ENCODE data around the gene HOXA4.
A peak's percentile ranks its signal among the peaks of the same experiment; 100 is the strongest.

Gene HOXA4

GRCh38 chr7:27111042-27111750 is 19.4 kb downstream of the HOXA4 start:
- peak; percentile 62 for DNase-seq (ENCODE audit: low read depth)

GRCh38 chr7:27110186-27111031 is 20.1 kb downstream of the HOXA4 start:
- no peak overlapping the region for H3K4me3 ChIP-seq (ENCODE audit: low read depth, low read length)
- no peak for DNase-seq (ENCODE audit: low read depth)

More at GRCh38 chr7:27111042-27111750, 19.4 kb downstream of the HOXA4 start:
- H3K4me3 ChIP-seq (ENCODE audit: low read depth, low read length): no peak overlapping the region

- H3K4me3 ChIP-seq (ENCODE audit: low read depth, low read length): no peak overlapping the region
- DNase-seq (ENCODE audit: low read depth): no peak
Observed at GRCh38 chr7:27109466-27110185, 20.9 kb downstream of the HOXA4 start.

- DNase-seq (ENCODE audit: low read depth): no peak
- no peak overlapping the region for H3K4me3 ChIP-seq (ENCODE audit: low read depth, low read length)
Observed at GRCh38 chr7:27108390-27109127, 22.0 kb downstream of the HOXA4 start.

- H3K4me3 ChIP-seq (ENCODE audit: low read depth, low read length): no peak overlapping the region
Observed at GRCh38 chr7:27107391-27108381, 22.9 kb downstream of the HOXA4 start.

GRCh38 chr7:27106901-27107240 is 23.7 kb downstream of the HOXA4 start:
- no peak for DNase-seq (ENCODE audit: low read depth)
- no peak overlapping the region for H3K4me3 ChIP-seq (ENCODE audit: low read depth, low read length)

More at GRCh38 chr7:27107391-27108381, 22.9 kb downstream of the HOXA4 start:
- DNase-seq (ENCODE audit: low read depth): no peak

- H3K4me3 ChIP-seq (ENCODE audit: low read depth, low read length): no peak overlapping the region
- DNase-seq (ENCODE audit: low read depth): no peak
Observed at GRCh38 chr7:27106181-27106900, 24.2 kb downstream of the HOXA4 start.

GRCh38 chr7:27105301-27106031 is 25.1 kb downstream of the HOXA4 start:
- no peak for DNase-seq (ENCODE audit: low read depth)
- H3K4me3 ChIP-seq (ENCODE audit: low read depth, low read length): no peak overlapping the region

- DNase-seq (ENCODE audit: low read depth): no peak
- no peak overlapping the region for H3K4me3 ChIP-seq (ENCODE audit: low read depth, low read length)
Observed at GRCh38 chr7:27104341-27105058, 26.1 kb downstream of the HOXA4 start.

- no peak for DNase-seq (ENCODE audit: low read depth)
- no peak overlapping the region for H3K4me3 ChIP-seq (ENCODE audit: low read depth, low read length)
Observed at GRCh38 chr7:27103489-27104226, 26.9 kb downstream of the HOXA4 start.

- H3K4me3 ChIP-seq (ENCODE audit: low read depth, low read length): no peak within 1 kb of the TSS
- DNase-seq (ENCODE audit: low read depth): no peak
Observed at GRCh38 chr7:27102581-27103442, 27.7 kb downstream of the HOXA4 start, which contains the start of gene HOXA2. HOXA2 (minus strand) TSS chr7:27102683; CDS start chr7:27102500, 183 bp downstream.

- H3K4me3 ChIP-seq (ENCODE audit: low read depth, low read length): no peak overlapping the region
- no peak for DNase-seq (ENCODE audit: low read depth)
Observed at GRCh38 chr7:27101957-27102580, 28.5 kb downstream of the HOXA4 start.

- H3K4me3 ChIP-seq (ENCODE audit: low read depth, low read length): no peak overlapping the region
- no peak for DNase-seq (ENCODE audit: low read depth)
Observed at GRCh38 chr7:27101171-27101956, 29.2 kb downstream of the HOXA4 start.

- no peak for DNase-seq (ENCODE audit: low read depth)
Observed at GRCh38 chr7:27100694-27101170, 29.8 kb downstream of the HOXA4 start.

More at GRCh38 chr7:27100694-27101170, 29.8 kb downstream of the HOXA4 start:
- no peak overlapping the region for H3K4me3 ChIP-seq (ENCODE audit: low read depth, low read length)
